GM20000 (cell line): Measurements from ENCODE around the gene MITD1.

Experiments used
- DNase-seq: peaks from one replicate; pipeline ENCODE4 v3.0.0; 2012; ENCODE audit warnings: low spot score
- CTCF ChIP-seq: IDR thresholded peaks from 2 replicates; pipeline ENCODE4 v1.5.1; 2012; ENCODE audit warnings: mild to moderate bottlenecking, control low read depth; ENCODE audit errors: extremely low read depth, missing control alignments

MITD1 gene

GRCh38 chr2:99171377-99172140, 9.3 kb downstream of the MITD1 start:
- no peak for DNase-seq
- no peak for TF ChIP-seq CTCF

GRCh38 chr2:99169534-99169933, 11.3 kb downstream of the MITD1 start:
- no peak for DNase-seq
- no peak for TF ChIP-seq CTCF

- no peak for TF ChIP-seq CTCF
- DNase-seq: no peak
Measured at GRCh38 chr2:99166218-99166617, 14.6 kb downstream of the MITD1 start.

- DNase-seq: no peak
- TF ChIP-seq CTCF: no peak
Measured at GRCh38 chr2:99159594-99159993, 21.3 kb downstream of the MITD1 start.

- TF ChIP-seq CTCF: no peak
- DNase-seq: no peak
Measured at GRCh38 chr2:99158599-99158998, 22.3 kb downstream of the MITD1 start.

- TF ChIP-seq CTCF: no peak
- no peak for DNase-seq
Measured at GRCh38 chr2:99156891-99157290, 24.0 kb downstream of the MITD1 start.

GRCh38 chr2:99154643-99155536, 26.0 kb downstream of the MITD1 start, which contains the start of the genes LIPT1 and TSGA10:
TSS of gene LIPT1 (plus strand) at chr2:99154967. CDS start at chr2:99161958, 6,991 bp downstream.
TSS of gene TSGA10 (minus strand) at chr2:99154942. CDS start at chr2:99109439, 45,503 bp downstream.
- peak; percentile 91 for DNase-seq
- TF ChIP-seq CTCF: no peak
